ENCODE data around the gene DNAJB2.

DNA sequence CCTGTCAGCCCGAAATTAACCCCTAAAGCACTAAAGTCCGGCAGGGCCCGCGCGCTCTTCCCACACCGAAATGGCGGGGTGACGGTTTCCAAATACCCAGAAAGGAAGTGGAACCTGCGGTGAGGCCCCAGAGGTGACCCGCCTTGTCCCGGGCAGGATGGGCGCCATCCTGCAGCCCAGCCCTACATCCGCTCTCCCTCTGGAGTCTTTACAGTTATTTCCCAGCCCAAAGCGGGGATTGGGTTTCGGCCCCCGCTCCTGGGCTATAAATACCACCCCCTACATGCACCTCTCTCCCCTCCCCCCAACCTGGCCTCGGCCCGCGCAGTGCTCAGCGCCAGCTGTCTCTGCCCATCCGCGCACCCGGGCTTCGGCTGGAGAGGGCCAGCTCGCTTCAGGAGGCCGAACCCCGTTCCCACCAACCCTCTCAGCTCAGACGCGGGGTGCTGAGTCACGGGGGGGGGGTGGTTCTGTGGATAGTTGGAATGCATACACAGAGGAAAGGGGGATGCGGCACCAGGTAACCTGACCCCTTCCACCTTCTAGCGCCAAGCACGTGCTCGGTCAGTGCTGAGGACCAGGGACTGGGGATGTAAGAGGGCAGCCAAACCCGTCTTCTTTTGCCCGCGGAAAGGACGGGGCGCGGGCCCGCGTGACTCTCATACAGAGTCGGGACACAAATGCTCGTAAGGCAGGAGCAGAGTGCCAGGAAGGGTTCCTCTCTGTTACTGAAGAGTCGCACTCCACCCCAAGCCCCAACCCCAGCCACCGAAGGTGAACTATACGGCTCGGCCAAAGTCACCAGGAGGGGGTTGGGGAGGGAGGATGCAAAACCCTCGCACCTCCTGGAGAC, 26.0 kb upstream of the DNAJB2 start, which contains the start of gene TUBA4B:
- TF ChIP-seq POLR2A (IDR thresholded peaks at IDR 0.05; ENCODE audit: low read depth, low read length) (no peak; the same call in 1 of the 2 replicates), POLR2AphosphoS5 (IDR thresholded peaks at IDR 0.05; ENCODE audit: low read depth, low read length) (no peak), TAF1 (IDR thresholded peaks at IDR 0.05; ENCODE audit: borderline replicate concordance, low read depth, low read length) (no peak)
